ENCODE measurements around the gene KCNH6. TPM values are rescaled to one million over a fixed set of nuclear protein-coding genes. Genes with fewer than 3 reads are reported as not detected.

Gene KCNH6
- total RNA-seq, 2 donors from 2014 or later: 0.78 TPM; not detected in 1

GRCh38 chr17:63589646-63590045, 66.5 kb downstream of the KCNH6 start:
- 95 to 100% methylated on average over 1 of the region's 1 CpG for WGBS, 2 donors
- ATAC-seq: no peak

GRCh38 chr17:63592797-63593196, 69.6 kb downstream of the KCNH6 start:
- H3K4me1 ChIP-seq: no peaks in the 10 kb centered on the region
- no peaks in the 10 kb centered on the region for H3K9me3 ChIP-seq
- intact Hi-C loops (cut with DNase I): no loop called here
- TF ChIP-seq POLR2A (IDR thresholded peaks at IDR 0.05): no peak
- TF ChIP-seq, protein P1, sequence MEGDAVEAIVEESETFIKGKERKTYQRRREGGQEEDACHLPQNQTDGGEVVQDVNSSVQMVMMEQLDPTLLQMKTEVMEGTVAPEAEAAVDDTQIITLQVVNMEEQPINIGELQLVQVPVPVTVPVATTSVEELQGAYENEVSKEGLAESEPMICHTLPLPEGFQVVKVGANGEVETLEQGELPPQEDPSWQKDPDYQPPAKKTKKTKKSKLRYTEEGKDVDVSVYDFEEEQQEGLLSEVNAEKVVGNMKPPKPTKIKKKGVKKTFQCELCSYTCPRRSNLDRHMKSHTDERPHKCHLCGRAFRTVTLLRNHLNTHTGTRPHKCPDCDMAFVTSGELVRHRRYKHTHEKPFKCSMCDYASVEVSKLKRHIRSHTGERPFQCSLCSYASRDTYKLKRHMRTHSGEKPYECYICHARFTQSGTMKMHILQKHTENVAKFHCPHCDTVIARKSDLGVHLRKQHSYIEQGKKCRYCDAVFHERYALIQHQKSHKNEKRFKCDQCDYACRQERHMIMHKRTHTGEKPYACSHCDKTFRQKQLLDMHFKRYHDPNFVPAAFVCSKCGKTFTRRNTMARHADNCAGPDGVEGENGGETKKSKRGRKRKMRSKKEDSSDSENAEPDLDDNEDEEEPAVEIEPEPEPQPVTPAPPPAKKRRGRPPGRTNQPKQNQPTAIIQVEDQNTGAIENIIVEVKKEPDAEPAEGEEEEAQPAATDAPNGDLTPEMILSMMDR (IDR thresholded peaks at IDR 0.05): no peak
- DNase-seq (no peak), ATAC-seq (peak; percentile 18)
- H3K27me3 ChIP-seq: no peaks in the 10 kb centered on the region
- H3K36me3 ChIP-seq (replicated peaks in 1 of 2; ENCODE audit: insufficient read depth in 1 of 2, low read depth in 2 of 2): peaks cover 0 to 14% of the 10 kb centered on the region in 2 donors
- no peak overlapping the region for H3K4me3 ChIP-seq
- 87 to 92% methylated on average over 3 of the region's 3 CpGs for WGBS, 2 donors
- no peak overlapping the region for H3K27ac ChIP-seq

More at GRCh38 chr17:63589646-63590045, 66.5 kb downstream of the KCNH6 start:
- Histone ChIP-seq H3K36me3 (replicated peaks in 1 of 2; ENCODE audit: insufficient read depth in 1 of 2, low read depth in 2 of 2) (peaks cover 3 to 23% of the 10 kb centered on the region in 2 donors), H3K4me1 (no peaks in the 10 kb centered on the region), H3K4me3 (no peak overlapping the region), H3K27ac (no peak overlapping the region), H3K9me3 (no peaks in the 10 kb centered on the region), H3K27me3 (no peaks in the 10 kb centered on the region)
- TF ChIP-seq, protein P1 (IDR thresholded peaks at IDR 0.05): no peak
- no peak for TF ChIP-seq POLR2A (IDR thresholded peaks at IDR 0.05)
- intact Hi-C loops (cut with DNase I): no loop called here
- DNase-seq: no peak

DNA sequence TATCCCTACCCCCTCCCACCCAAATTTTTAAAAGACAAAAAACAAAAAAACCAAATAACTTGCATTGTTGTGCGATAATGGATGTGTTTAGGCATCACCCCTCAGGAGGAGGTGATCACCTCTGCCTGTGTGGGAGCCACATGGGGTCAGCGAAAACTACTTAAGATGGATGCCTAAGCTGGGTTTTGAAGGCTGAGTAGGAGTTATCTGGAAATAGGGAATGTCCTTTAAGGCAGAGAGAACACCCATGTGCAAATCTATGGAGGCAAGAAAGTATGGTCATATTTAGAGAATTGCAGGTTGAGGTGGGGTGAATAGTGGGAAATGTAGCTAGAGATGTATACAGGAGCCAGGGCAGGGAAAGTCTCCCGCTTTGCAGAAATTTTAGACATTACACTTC, 72.0 kb downstream of the KCNH6 start:
- H3K9me3 ChIP-seq: no peaks in the 10 kb centered on the region
- peaks cover 0 to 3% of the 10 kb centered on the region in 2 donors for H3K36me3 ChIP-seq (replicated peaks in 1 of 2; ENCODE audit: insufficient read depth in 1 of 2, low read depth in 2 of 2)
- TF ChIP-seq, protein P1 (IDR thresholded peaks at IDR 0.05): no peak
- no peak for DNase-seq
- intact Hi-C loops (cut with DNase I): no loop called here
- no peaks in the 10 kb centered on the region for H3K27me3 ChIP-seq
- no peak overlapping the region for H3K27ac ChIP-seq
- peaks cover 5% of the 10 kb centered on the region for H3K4me1 ChIP-seq
- WGBS, 2 donors: 98 to 99% methylated on average over 3 of the region's 3 CpGs
- no peak for ATAC-seq
- H3K4me3 ChIP-seq: no peak overlapping the region

Small RNA genes lying within 50 kb of the gene (small RNA-seq; reads per million reads assigned to genes)
- gene RNU6-288P: not detected

Other genes starting within 250 kb of the KCNH6 start
- gene CYB561, start 77.1 kb upstream of the KCNH6 start, total RNA-seq: 100 to 1,000 TPM in 1 of 2 donors, 10 to 100 TPM in 1; 61.5 to 137 TPM
- gene ACE, start 46.3 kb upstream of the KCNH6 start, total RNA-seq: 1 to 10 TPM; 5.3 to 6.2 TPM
- gene DCAF7, start 27.1 kb downstream of the KCNH6 start, total RNA-seq: 10 to 100 TPM; 16.8 to 16.9 TPM
- 10 to 100 TPM in 1 of 2 donors, 1 to 10 TPM in 1; 9.3 to 10.5 TPM for gene TACO1, start 77.5 kb downstream of the KCNH6 start, total RNA-seq
- gene MAP3K3, start 99.1 kb downstream of the KCNH6 start, total RNA-seq: 10 to 100 TPM; 21.0 to 33.3 TPM
- gene LIMD2, start 176.8 kb downstream of the KCNH6 start, total RNA-seq: 1 to 10 TPM; 4.9 to 9.6 TPM
- 10 to 100 TPM; 25.4 to 26.7 TPM for gene STRADA, start 218.4 kb downstream of the KCNH6 start, total RNA-seq

All from body of pancreas (tissue), 4 donors.